Midbrain (tissue), 1 donor: Measurements from ENCODE around the gene MASP1.
"Not testable (repeated sequence)": the region's sequence is repeated elsewhere in the genome, so short reads cannot be mapped to it uniquely, and the experiment has no call there.

Experiments used
- DNase-seq: peaks from one replicate; lab custom pipeline; 2025; lab: John Stamatoyannopoulos, UW

MASP1 gene

GRCh38 chr3:187264911-187265310 is 26.6 kb downstream of the MASP1 start:
- DNase-seq = no peak

- no peak for DNase-seq
Observed at GRCh38 chr3:187264021-187264420, 27.5 kb downstream of the MASP1 start.

GRCh38 chr3:187263270-187263669 is 28.3 kb downstream of the MASP1 start:
- no peak for DNase-seq

- DNase-seq = no peak
Observed at GRCh38 chr3:187262360-187262759, 29.2 kb downstream of the MASP1 start.

- no peak for DNase-seq
Observed at GRCh38 chr3:187261541-187261969, 30.0 kb downstream of the MASP1 start.

GRCh38 chr3:187259171-187259570 is 32.4 kb downstream of the MASP1 start:
- DNase-seq = no peak

- DNase-seq = no peak
Observed at GRCh38 chr3:187257992-187258692, 33.4 kb downstream of the MASP1 start.

- DNase-seq = no peak
Observed at GRCh38 chr3:187257471-187257870, 34.1 kb downstream of the MASP1 start.

- no peak for DNase-seq
Observed at GRCh38 chr3:187256051-187256616, 35.4 kb downstream of the MASP1 start.

GRCh38 chr3:187255314-187255713 is 36.2 kb downstream of the MASP1 start:
- peak; percentile 60 for DNase-seq

GRCh38 chr3:187252311-187252710 is 39.2 kb downstream of the MASP1 start:
- no peak for DNase-seq

- DNase-seq = no peak
Observed at GRCh38 chr3:187251599-187251998, 39.9 kb downstream of the MASP1 start.

GRCh38 chr3:187247398-187247797 is 44.1 kb downstream of the MASP1 start:
- DNase-seq = no peak

- DNase-seq = no peak
Observed at GRCh38 chr3:187243933-187244524, 47.5 kb downstream of the MASP1 start.

GRCh38 chr3:187242900-187243299 is 48.6 kb downstream of the MASP1 start:
- DNase-seq = no peak

GRCh38 chr3:187242435-187242834 is 49.1 kb downstream of the MASP1 start:
- no peak for DNase-seq

GRCh38 chr3:187238835-187239234 is 52.7 kb downstream of the MASP1 start:
- DNase-seq = not testable (repeated sequence)

GRCh38 chr3:187238239-187238638 is 53.3 kb downstream of the MASP1 start:
- DNase-seq = no peak

GRCh38 chr3:187237741-187238140 is 53.8 kb downstream of the MASP1 start:
- DNase-seq = no peak

GRCh38 chr3:187236962-187237361 is 54.6 kb downstream of the MASP1 start:
- no peak for DNase-seq

- no peak for DNase-seq
Observed at GRCh38 chr3:187230011-187230410, 61.5 kb downstream of the MASP1 start.

- DNase-seq = no peak
Observed at GRCh38 chr3:187228740-187229139, 62.8 kb downstream of the MASP1 start.

GRCh38 chr3:187227658-187228258 is 63.8 kb downstream of the MASP1 start:
- DNase-seq = no peak
